Cardiac muscle cell (in vitro differentiated cells and primary cell): ENCODE measurements around the gene GCGR. TPM values are rescaled to one million over a fixed set of nuclear protein-coding genes. Genes with fewer than 3 reads are reported as not detected.

ENCODE experiments used
- DNase-seq, 2 donors: peaks; one replicate each; pipeline versions ENCODE4 v3.0.0 to v3.0.0-alpha.2; 2010 to 2017; ENCODE audit warnings: low read depth in 1 of 2, low spot score in 1 of 2
- H3K27ac ChIP-seq: fragments of 200-600 bp; sonication (generic); 2 replicates; pipeline ENCODE4 v1.5.1; 2016
- H3K27me3 ChIP-seq: fragments of 200-600 bp; sonication (generic); 2 replicates; pipeline ENCODE4 v1.6.0; 2016; ENCODE audit warnings: control low read depth
- H3K36me3 ChIP-seq: fragments of 200-600 bp; sonication (generic); 2 replicates; pipeline ENCODE4 v1.5.1; 2016; ENCODE audit warnings: control low read depth
- H3K4me1 ChIP-seq: fragments of 200-600 bp; sonication (generic); 2 replicates; pipeline ENCODE4 v1.8.1; 2017; ENCODE audit warnings: low read depth, mild to moderate bottlenecking, mixed run types
- H3K4me3 ChIP-seq: fragments of 200-600 bp; sonication (generic); 2 replicates; pipeline ENCODE4 v1.5.1; 2016; ENCODE audit warnings: mild to moderate bottlenecking
- H3K9me3 ChIP-seq: fragments of 200-600 bp; sonication (generic); 2 replicates; pipeline ENCODE4 v1.5.1; 2017; ENCODE audit warnings: low read depth, mild to moderate bottlenecking, control low read depth
- polyA plus RNA-seq: library from polyadenylated mRNA; unstranded; fragments of >200 nt; fragmentation: Nextera tagmentation; extraction: Ambion mirVana; gene quantifications from 2 replicates; pipeline ENCODE4 v1.2.1, GENCODE V29; 2016
- total RNA-seq: library from RNA; depleted of rRNA; stranded (reverse); fragments of >200 nt; gene quantifications from 2 replicates; pipeline ENCODE4 v1.2.3, GENCODE V29; 2016
- TF ChIP-seq, protein P1 (sequence below): IDR thresholded peaks from 2 replicates; pipeline ENCODE4 v1.5.1; 2012; ENCODE audit warnings: low read depth, mild to moderate bottlenecking, low read length

Gene GCGR
- total and polyA plus RNA-seq, 2 experiments from 2014 or later, result 0.15 to 0.79 TPM

DNA sequence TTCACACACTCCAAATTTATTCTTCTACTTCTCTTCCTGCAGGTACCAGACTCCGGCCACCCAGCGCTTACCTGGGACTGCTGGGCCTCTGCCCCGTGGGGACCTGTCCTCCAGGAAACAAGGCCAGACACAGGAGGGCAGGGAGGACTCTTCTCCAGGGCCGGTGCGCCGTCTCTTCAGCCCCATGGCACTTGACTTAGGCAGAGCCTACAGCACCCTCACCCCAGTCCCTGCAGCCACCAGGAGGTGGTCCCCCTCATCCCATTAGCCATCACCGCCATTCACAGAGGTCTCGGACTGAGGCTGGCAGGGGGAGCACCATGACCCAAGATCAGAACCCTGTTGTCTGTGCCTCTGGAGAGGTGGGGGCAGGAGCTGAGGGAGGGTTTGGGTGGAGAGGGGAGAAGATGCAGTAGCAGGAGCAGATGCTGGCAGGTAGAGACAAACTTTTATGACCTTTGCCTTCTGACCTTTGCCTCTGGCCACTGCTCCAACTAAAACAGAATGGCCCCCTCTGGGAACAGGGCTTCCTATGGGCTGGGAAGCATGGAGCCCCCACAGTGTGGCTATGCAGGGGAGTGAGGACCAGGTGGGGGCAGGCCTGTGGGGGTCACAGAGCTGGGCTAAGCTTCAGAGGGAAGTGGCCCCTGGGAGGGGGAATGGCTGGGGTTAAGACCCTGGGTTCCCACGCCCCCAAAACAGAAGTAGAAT is 1.7 kb upstream of the GCGR start:
- Histone ChIP-seq H3K4me1 (no peaks in the 10 kb centered on the region), H3K27me3 (peaks cover 77% of the 10 kb centered on the region), H3K27ac (no peak overlapping the region), H3K4me3 (no peak overlapping the region), H3K36me3 (no peaks in the 10 kb centered on the region), H3K9me3 (no peaks in the 10 kb centered on the region)
- DNase-seq, result no peak
- TF ChIP-seq, protein P1, sequence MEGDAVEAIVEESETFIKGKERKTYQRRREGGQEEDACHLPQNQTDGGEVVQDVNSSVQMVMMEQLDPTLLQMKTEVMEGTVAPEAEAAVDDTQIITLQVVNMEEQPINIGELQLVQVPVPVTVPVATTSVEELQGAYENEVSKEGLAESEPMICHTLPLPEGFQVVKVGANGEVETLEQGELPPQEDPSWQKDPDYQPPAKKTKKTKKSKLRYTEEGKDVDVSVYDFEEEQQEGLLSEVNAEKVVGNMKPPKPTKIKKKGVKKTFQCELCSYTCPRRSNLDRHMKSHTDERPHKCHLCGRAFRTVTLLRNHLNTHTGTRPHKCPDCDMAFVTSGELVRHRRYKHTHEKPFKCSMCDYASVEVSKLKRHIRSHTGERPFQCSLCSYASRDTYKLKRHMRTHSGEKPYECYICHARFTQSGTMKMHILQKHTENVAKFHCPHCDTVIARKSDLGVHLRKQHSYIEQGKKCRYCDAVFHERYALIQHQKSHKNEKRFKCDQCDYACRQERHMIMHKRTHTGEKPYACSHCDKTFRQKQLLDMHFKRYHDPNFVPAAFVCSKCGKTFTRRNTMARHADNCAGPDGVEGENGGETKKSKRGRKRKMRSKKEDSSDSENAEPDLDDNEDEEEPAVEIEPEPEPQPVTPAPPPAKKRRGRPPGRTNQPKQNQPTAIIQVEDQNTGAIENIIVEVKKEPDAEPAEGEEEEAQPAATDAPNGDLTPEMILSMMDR, result no peak

- H3K27me3 ChIP-seq, result peaks cover 86% of the 10 kb centered on the region
- no peak for DNase-seq
Observed at GRCh38 chr17:81802856-81803643, 900 bp upstream of the GCGR start.

DNA sequence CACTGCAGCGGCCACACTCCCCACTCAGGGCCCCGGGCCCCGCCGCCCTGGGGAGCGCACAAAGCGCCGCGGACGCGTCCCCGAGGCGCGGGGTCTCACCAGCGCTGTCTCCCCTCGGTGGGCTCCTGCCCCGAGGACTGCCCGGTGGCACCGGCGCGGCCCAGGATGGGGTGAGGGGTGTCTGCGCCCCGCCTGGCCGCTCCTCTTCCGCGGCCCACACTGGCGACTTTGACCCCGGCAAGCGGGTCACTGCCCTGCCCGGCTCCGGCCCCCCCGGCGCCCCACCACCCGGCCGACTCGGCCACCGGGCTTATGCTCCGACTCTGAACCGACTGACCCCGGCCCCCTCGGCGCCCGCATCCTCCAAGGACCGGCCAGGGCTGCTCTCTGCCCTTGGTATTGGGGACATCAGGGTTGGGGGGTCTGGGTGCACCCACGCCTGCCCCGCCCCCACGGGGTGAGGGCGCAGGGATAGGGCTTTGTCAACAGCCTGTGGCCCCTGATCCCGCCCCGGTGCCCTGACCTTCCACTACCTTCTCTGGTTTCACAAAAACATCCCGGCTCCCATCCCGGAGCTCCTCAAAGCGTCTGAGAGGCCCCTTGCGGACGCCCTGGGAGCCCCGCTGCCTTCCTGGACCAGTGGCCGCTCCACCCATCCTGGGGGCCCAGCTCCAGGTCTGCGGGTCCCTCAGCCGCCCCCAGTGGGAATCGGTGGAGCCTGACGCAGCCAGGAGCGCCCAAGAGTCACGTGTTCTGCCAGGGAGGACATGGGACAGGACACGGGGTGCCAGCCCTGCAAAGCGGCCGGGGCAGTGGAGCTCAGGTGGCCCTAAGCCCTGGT is 829 bp downstream of the GCGR start:
- H3K27me3 ChIP-seq, result peaks cover 98% of the 10 kb centered on the region
- H3K36me3 ChIP-seq, result no peaks in the 10 kb centered on the region
- peak overlapping the region; percentile 26 for H3K4me3 ChIP-seq
- no peak for DNase-seq
- no peaks in the 10 kb centered on the region for H3K9me3 ChIP-seq
- TF ChIP-seq, protein P1, result no peak
- no peak overlapping the region for H3K27ac ChIP-seq
- no peaks in the 10 kb centered on the region for H3K4me1 ChIP-seq

More at GRCh38 chr17:81802856-81803643, 900 bp upstream of the GCGR start:
- Histone ChIP-seq H3K9me3 (no peaks in the 10 kb centered on the region), H3K36me3 (no peaks in the 10 kb centered on the region), H3K27ac (no peak overlapping the region), H3K4me3 (peak overlapping the region; percentile 26), H3K4me1 (no peaks in the 10 kb centered on the region)
- TF ChIP-seq, protein P1, result no peak

DNA sequence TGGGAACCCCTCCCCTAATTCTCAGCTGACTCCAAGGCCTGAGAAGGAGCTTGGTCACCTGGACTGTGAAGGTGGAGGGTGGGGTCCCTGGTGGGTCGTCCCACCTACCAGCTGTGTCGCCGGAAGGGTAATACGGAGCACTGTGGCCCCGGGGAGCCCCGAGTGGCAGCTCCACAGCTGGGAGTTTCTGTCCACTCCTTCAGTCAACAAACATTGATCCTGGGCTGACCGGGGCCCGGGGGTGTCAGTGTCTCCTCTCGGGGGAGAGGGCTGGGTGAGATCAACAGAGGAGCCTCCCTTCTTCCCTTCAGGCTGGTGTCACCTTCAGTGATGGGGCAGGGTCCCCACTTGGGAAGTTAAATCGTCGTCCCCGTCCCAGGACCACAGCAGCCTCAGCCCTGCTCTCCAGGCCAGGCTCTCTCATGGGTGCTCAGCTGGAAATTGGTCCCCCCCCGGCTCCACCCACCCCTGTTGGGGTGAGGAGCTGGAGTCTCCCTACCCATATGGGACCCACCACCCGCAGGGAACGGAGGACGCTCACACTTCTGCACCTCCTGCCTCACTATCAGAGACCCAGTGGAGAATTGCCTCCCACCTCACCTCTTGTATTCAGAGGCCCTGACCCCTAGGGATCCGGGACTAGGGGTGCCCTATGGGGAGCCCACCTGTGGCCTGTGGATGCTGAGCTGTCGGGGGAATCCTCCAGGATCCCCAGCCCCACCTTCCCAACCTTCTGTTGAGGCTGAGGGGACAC is 1.9 kb downstream of the GCGR start:
- Histone ChIP-seq H3K27me3 (peaks cover 89% of the 10 kb centered on the region), H3K27ac (no peak overlapping the region), H3K36me3 (no peaks in the 10 kb centered on the region), H3K9me3 (no peaks in the 10 kb centered on the region), H3K4me1 (no peaks in the 10 kb centered on the region), H3K4me3 (no peak overlapping the region)
- TF ChIP-seq, protein P1, result no peak
- no peak for DNase-seq
